Measurements from ENCODE around the gene NUDT8.
A peak's percentile ranks its signal among the peaks of the same experiment; 100 is the strongest.

The NUDT8 gene

DNA sequence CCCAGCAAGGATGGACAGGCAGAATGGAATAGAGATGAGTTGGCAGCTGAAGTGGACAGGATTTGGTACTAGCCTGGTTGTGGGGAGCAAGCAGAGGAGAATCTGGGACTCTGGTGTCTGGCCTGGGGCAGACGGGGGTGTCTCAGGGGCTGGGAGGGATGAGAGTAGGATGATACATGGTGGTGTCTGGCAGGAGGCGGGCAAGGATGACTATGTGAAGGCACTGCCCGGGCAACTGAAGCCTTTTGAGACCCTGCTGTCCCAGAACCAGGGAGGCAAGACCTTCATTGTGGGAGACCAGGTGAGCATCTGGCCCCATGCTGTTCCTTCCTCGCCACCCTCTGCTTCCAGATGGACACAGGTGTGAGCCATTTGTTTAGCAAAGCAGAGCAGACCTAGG, 43.8 kb downstream of the NUDT8 start:
- no peak for DNase-seq (ENCODE audit: low read depth)
- H3K4me3 ChIP-seq (ENCODE audit: control insufficient read depth, low read depth, low read length), result no peak overlapping the region
- TF ChIP-seq, protein P1, sequence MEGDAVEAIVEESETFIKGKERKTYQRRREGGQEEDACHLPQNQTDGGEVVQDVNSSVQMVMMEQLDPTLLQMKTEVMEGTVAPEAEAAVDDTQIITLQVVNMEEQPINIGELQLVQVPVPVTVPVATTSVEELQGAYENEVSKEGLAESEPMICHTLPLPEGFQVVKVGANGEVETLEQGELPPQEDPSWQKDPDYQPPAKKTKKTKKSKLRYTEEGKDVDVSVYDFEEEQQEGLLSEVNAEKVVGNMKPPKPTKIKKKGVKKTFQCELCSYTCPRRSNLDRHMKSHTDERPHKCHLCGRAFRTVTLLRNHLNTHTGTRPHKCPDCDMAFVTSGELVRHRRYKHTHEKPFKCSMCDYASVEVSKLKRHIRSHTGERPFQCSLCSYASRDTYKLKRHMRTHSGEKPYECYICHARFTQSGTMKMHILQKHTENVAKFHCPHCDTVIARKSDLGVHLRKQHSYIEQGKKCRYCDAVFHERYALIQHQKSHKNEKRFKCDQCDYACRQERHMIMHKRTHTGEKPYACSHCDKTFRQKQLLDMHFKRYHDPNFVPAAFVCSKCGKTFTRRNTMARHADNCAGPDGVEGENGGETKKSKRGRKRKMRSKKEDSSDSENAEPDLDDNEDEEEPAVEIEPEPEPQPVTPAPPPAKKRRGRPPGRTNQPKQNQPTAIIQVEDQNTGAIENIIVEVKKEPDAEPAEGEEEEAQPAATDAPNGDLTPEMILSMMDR (IDR thresholded peaks at IDR 0.05; ENCODE audit: control insufficient read depth, insufficient read depth, low read depth, low read length, missing control alignments), result no peak

DNA sequence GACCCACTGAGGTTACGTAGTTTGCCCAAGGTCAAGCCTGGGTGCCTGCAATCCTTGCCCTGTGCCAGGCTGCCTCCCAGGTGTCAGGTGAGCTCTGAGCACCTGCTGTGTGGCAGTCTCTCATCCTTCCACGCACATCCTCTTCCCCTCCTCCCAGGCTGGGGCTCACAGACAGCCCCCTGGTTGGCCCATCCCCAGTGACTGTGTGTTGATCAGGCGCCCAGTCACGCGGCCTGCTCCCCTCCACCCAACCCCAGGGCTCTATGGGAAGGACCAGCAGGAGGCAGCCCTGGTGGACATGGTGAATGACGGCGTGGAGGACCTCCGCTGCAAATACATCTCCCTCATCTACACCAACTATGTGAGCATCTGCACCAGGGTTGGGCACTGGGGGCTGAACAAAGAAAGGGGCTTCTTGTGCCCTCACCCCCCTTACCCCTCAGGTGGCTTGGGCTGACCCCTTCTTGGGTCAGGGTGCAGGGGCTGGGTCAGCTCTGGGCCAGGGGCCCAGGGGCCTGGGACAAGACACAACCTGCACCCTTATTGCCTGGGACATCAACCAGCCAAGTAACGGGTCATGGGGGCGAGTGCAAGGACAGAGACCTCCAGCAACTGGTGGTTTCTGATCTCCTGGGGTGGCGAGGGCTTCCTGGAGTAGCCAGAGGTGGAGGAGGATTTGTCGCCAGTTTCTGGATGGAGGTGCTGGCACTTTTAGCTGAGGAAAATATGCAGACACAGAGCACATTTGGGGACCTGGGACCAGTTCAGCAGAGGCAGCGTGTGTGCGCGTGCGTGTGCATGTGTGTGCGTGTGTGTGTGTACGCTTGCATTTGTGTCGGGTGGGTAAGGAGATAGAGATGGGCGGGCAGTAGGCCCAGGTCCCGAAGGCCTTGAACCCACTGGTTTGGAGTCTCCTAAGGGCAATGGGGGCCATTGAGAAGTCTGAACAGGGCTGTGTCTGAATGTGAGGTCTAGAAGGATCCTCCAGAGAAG, 44.6 kb downstream of the NUDT8 start:
- no peak for DNase-seq (ENCODE audit: low read depth)
- TF ChIP-seq, protein P1 (IDR thresholded peaks at IDR 0.05; ENCODE audit: control insufficient read depth, insufficient read depth, low read depth, low read length, missing control alignments), result no peak
- peak overlapping the region; percentile 74 for H3K4me3 ChIP-seq (ENCODE audit: control insufficient read depth, low read depth, low read length)

DNA sequence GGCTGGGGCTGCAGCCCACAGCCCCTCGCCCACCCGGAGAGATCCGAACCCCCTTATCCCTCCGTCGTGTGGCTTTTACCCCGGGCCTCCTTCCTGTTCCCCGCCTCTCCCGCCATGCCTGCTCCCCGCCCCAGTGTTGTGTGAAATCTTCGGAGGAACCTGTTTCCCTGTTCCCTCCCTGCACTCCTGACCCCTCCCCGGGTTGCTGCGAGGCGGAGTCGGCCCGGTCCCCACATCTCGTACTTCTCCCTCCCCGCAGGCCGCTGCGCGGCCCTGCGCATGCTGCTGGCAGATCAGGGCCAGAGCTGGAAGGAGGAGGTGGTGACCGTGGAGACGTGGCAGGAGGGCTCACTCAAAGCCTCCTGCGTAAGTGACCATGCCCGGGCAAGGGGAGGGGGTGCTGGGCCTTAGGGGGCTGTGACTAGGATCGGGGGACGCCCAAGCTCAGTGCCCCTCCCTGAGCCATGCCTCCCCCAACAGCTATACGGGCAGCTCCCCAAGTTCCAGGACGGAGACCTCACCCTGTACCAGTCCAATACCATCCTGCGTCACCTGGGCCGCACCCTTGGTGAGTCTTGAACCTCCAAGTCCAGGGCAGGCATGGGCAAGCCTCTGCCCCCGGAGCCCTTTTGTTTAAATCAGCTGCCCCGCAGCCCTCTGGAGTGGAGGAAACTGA, 45.4 kb downstream of the NUDT8 start:
- H3K4me3 ChIP-seq (ENCODE audit: control insufficient read depth, low read depth, low read length), result peak overlapping the region; percentile 74

DNA sequence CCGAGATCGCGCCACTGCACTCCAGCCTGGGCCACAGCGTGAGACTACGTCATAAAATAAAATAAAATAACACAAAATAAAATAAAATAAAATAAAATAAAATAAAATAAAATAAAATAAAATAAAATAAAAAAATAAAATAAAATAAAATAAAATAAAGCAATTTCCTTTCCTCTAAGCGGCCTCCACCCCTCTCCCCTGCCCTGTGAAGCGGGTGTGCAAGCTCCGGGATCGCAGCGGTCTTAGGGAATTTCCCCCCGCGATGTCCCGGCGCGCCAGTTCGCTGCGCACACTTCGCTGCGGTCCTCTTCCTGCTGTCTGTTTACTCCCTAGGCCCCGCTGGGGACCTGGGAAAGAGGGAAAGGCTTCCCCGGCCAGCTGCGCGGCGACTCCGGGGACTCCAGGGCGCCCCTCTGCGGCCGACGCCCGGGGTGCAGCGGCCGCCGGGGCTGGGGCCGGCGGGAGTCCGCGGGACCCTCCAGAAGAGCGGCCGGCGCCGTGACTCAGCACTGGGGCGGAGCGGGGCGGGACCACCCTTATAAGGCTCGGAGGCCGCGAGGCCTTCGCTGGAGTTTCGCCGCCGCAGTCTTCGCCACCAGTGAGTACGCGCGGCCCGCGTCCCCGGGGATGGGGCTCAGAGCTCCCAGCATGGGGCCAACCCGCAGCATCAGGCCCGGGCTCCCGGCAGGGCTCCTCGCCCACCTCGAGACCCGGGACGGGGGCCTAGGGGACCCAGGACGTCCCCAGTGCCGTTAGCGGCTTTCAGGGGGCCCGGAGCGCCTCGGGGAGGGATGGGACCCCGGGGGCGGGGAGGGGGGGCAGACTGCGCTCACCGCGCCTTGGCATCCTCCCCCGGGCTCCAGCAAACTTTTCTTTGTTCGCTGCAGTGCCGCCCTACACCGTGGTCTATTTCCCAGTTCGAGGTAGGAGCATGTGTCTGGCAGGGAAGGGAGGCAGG, 46.2 kb downstream of the NUDT8 start, which contains the start of gene GSTP1:
Gene GSTP1 (plus strand): TSS at position 566 of the 958 bp plus-strand sequence. CDS start 32 bp downstream, at position 598.
- peak; percentile 32 for DNase-seq (ENCODE audit: low read depth)
- peak within 1 kb of the TSS; percentile 74 for H3K4me3 ChIP-seq (ENCODE audit: control insufficient read depth, low read depth, low read length)
- TF ChIP-seq, protein P1 (IDR thresholded peaks at IDR 0.05; ENCODE audit: control insufficient read depth, insufficient read depth, low read depth, low read length, missing control alignments), result peak; percentile 46

More for the DNA sequence above, 45.4 kb downstream of the NUDT8 start:
- peak; percentile 14 for DNase-seq (ENCODE audit: low read depth)
- TF ChIP-seq, protein P1 (IDR thresholded peaks at IDR 0.05; ENCODE audit: control insufficient read depth, insufficient read depth, low read depth, low read length, missing control alignments), result no peak

DNA sequence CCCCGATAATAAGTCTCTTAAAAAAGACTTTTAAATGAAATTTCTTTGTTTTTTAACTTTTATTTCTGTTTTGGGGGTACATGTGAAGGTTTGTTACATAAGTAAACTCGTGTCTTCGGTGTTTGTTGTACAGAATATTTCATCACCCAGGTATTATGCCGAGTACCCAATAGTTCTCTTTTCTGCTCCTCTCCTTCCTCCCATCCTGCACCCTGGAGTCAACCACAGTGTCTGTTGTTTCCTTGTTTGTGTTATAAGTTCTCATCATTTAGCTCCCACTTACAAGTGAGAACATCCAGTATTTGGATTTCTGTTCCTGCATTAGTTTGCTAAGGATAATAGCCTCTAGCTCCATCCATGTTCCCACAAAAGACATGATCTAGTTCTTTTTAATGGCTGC, 47.7 kb downstream of the NUDT8 start:
- TF ChIP-seq, protein P1 (IDR thresholded peaks at IDR 0.05; ENCODE audit: control insufficient read depth, insufficient read depth, low read depth, low read length, missing control alignments), result no peak
- H3K4me3 ChIP-seq (ENCODE audit: control insufficient read depth, low read depth, low read length), result no peak overlapping the region
- no peak for DNase-seq (ENCODE audit: low read depth)

DNA sequence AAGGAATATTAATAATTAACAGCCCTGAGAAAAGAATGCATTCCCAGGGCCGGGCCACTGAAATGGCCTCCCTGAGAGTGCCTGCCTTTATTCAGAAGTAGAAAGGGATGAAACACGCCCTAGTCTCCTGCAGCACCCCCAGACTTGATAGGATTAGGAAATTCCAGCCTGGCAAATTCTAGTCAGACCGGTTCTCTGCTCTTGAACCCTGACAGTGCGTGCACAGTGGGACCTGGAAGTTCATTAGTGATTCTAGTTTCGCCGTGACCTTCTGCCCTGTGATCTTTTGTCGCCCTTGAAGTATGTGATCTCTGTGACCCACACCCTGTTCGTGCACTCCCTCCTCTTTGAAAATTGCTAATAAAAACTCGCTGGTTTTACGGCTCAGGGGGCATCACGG, 48.3 kb downstream of the NUDT8 start:
- H3K4me3 ChIP-seq (ENCODE audit: control insufficient read depth, low read depth, low read length), result no peak overlapping the region
- TF ChIP-seq, protein P1 (IDR thresholded peaks at IDR 0.05; ENCODE audit: control insufficient read depth, insufficient read depth, low read depth, low read length, missing control alignments), result no peak
- DNase-seq (ENCODE audit: low read depth), result no peak

Data from AG09309 (cell line).